ENCODE results near the gene PRR20G.

Gene PRR20G

GRCh38 chr3:127255516-127255915 is 32.3 kb downstream of the PRR20G start:
- no peak for TF ChIP-seq CTCF (IDR thresholded peaks at IDR 0.05; ENCODE audit: insufficient read depth, low read depth, low read length, missing control alignments)
- H3K4me3 ChIP-seq (ENCODE audit: low read length): no peak overlapping the region
- DNase-seq (ENCODE audit: low read depth): no peak

- DNase-seq (ENCODE audit: low read depth): peak; percentile 50
- peak; percentile 40 for TF ChIP-seq CTCF (IDR thresholded peaks at IDR 0.05; ENCODE audit: insufficient read depth, low read depth, low read length, missing control alignments)
- no peak overlapping the region for H3K4me3 ChIP-seq (ENCODE audit: low read length)
Observed at GRCh38 chr3:127254730-127255129, 33.1 kb downstream of the PRR20G start.

- no peak for DNase-seq (ENCODE audit: low read depth)
- H3K4me3 ChIP-seq (ENCODE audit: low read length): no peak overlapping the region
- no peak for TF ChIP-seq CTCF (IDR thresholded peaks at IDR 0.05; ENCODE audit: insufficient read depth, low read depth, low read length, missing control alignments)
Observed at GRCh38 chr3:127254033-127254644, 33.7 kb downstream of the PRR20G start.

DNA sequence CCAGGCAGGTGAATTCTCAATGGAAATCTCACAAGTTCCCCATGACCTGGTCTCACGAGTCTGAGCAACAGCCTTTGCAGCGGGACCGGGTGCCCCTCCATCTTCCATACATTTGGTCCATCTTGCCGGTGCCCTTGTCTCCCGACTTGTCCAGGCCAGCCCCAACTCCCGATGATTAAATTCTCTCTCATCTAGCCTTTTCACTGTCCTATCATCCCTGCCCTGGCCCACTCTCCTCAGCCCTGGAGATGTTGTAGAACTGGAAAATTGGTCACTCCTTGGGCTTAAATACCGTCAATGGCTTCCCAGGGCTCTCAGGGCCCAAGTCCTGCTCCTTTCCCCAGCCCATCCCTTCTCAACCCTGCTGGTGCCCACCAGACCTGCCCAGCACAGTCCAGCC is 34.4 kb downstream of the PRR20G start:
- no peak for DNase-seq (ENCODE audit: low read depth)
- H3K4me3 ChIP-seq (ENCODE audit: low read length): no peak overlapping the region
- TF ChIP-seq CTCF (IDR thresholded peaks at IDR 0.05; ENCODE audit: insufficient read depth, low read depth, low read length, missing control alignments): no peak

GRCh38 chr3:127252446-127252845 is 35.4 kb downstream of the PRR20G start:
- no peak for DNase-seq (ENCODE audit: low read depth)
- no peak for TF ChIP-seq CTCF (IDR thresholded peaks at IDR 0.05; ENCODE audit: insufficient read depth, low read depth, low read length, missing control alignments)
- no peak overlapping the region for H3K4me3 ChIP-seq (ENCODE audit: low read length)

DNA sequence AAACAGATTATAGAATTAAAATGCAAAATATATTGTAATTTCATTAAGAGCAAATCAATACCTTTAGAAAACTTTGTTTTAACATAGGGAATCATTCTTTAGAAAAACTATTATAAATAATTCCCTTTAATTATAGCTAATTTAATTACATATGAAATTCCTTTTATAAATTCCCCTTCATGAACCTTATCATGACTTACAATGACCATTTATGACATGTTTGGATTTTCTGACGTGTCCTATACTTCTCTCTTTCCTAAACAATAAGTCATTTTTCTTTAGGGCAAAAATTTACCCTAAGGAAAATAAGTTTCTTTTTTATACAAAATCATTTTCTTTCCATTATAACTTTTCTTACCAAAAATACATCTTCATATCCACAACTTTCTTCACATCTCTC is 37.8 kb downstream of the PRR20G start:
- no peak for DNase-seq (ENCODE audit: low read depth)
- H3K4me3 ChIP-seq (ENCODE audit: low read length): no peak overlapping the region
- TF ChIP-seq CTCF (IDR thresholded peaks at IDR 0.05; ENCODE audit: insufficient read depth, low read depth, low read length, missing control alignments): no peak

DNA sequence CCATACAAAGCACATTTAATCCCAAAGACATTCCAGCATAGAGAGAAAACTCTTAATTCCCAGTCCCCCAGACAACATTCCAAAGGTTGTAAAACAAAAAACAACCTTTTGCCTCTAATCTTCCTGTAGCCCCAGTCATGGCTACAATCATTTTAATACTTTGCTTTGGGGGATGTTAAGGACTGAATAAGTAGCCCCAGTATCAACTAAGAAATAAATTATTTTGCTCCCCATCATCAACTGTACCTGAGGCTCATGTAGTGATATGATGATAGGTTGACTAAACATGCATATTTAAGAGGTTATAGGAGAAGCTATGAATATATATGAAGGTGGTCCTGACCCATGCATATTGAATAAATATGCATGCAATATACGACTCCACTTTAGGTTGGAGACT is 40.6 kb downstream of the PRR20G start:
- H3K4me3 ChIP-seq (ENCODE audit: low read length): no peak overlapping the region
- no peak for TF ChIP-seq CTCF (IDR thresholded peaks at IDR 0.05; ENCODE audit: insufficient read depth, low read depth, low read length, missing control alignments)
- DNase-seq (ENCODE audit: low read depth): no peak

Data from epithelial cell of esophagus (primary cell).